ENCODE data around the gene MAPRE3. TPM values are rescaled to one million over a fixed set of nuclear protein-coding genes. Genes with fewer than 3 reads are reported as not detected.
A peak's percentile ranks its signal among the peaks of the same experiment; 100 is the strongest.

The MAPRE3 gene
- total RNA-seq, 1 experiment from 2014 or later: 11.6 TPM

- POLR2A ChIA-PET: interaction anchor here (0.6 to 0.9 kb wide), 2 partner anchors 12 to 14 kb away, joined by 3 to 4 read pairs; no protein-coding TSS in a partner anchor
- Histone ChIP-seq H3K9me3 (ENCODE audit: control insufficient read depth, insufficient read depth, low read depth, low read length) (no peaks in the 10 kb centered on the region), H3K36me3 (ENCODE audit: control insufficient read depth, insufficient read depth, low read length) (peaks cover 9% of the 10 kb centered on the region), H3K4me1 (ENCODE audit: control insufficient read depth, insufficient read depth, low read length) (peaks cover 6% of the 10 kb centered on the region), H3K4me3 (ENCODE audit: low read depth in 2 of 2, low read length in 2 of 2) (peak overlapping the region; percentile 80 to 95), H3K27me3 (ENCODE audit: control insufficient read depth, insufficient read depth, low read length) (no peaks in the 10 kb centered on the region), H3K27ac (ENCODE audit: low read length) (peak overlapping the region; percentile 88)
- DNase-seq (ENCODE audit: low read depth, low spot score): no peak
- in situ Hi-C loops (cut with HindIII; ENCODE audit: low pct_unique_long_range_greater_than_20kb, low sequenced_read_pairs) (no loop called here), intact Hi-C loops (cut with micrococcal nuclease; ENCODE audit: unreplicated experiment) (no loop called here)
- BruUV-seq (replicated peaks): no TSS peak
- CTCF ChIA-PET: interaction anchor here (0.6 kb wide), 1 partner anchor 227 kb away, joined by 6 read pairs; no protein-coding TSS in a partner anchor
- ATAC-seq: peak; percentile 6
- TF ChIP-seq TCF7L2 (IDR thresholded peaks at IDR 0.05; ENCODE audit: low read depth, low read length) (no peak), SIN3A (IDR thresholded peaks at IDR 0.05; ENCODE audit: borderline replicate concordance, insufficient read depth, low read depth, low read length) (no peak), POLR2AphosphoS5 (IDR thresholded peaks at IDR 0.05; ENCODE audit: low read depth, low read length) (no peak)
- TF ChIP-seq, protein P1, sequence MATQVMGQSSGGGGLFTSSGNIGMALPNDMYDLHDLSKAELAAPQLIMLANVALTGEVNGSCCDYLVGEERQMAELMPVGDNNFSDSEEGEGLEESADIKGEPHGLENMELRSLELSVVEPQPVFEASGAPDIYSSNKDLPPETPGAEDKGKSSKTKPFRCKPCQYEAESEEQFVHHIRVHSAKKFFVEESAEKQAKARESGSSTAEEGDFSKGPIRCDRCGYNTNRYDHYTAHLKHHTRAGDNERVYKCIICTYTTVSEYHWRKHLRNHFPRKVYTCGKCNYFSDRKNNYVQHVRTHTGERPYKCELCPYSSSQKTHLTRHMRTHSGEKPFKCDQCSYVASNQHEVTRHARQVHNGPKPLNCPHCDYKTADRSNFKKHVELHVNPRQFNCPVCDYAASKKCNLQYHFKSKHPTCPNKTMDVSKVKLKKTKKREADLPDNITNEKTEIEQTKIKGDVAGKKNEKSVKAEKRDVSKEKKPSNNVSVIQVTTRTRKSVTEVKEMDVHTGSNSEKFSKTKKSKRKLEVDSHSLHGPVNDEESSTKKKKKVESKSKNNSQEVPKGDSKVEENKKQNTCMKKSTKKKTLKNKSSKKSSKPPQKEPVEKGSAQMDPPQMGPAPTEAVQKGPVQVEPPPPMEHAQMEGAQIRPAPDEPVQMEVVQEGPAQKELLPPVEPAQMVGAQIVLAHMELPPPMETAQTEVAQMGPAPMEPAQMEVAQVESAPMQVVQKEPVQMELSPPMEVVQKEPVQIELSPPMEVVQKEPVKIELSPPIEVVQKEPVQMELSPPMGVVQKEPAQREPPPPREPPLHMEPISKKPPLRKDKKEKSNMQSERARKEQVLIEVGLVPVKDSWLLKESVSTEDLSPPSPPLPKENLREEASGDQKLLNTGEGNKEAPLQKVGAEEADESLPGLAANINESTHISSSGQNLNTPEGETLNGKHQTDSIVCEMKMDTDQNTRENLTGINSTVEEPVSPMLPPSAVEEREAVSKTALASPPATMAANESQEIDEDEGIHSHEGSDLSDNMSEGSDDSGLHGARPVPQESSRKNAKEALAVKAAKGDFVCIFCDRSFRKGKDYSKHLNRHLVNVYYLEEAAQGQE (IDR thresholded peaks at IDR 0.05; ENCODE audit: insufficient read depth in 1 of 2, low read depth in 2 of 2, low read length in 1 of 2): no peak
- TF ChIP-seq, protein P2, sequence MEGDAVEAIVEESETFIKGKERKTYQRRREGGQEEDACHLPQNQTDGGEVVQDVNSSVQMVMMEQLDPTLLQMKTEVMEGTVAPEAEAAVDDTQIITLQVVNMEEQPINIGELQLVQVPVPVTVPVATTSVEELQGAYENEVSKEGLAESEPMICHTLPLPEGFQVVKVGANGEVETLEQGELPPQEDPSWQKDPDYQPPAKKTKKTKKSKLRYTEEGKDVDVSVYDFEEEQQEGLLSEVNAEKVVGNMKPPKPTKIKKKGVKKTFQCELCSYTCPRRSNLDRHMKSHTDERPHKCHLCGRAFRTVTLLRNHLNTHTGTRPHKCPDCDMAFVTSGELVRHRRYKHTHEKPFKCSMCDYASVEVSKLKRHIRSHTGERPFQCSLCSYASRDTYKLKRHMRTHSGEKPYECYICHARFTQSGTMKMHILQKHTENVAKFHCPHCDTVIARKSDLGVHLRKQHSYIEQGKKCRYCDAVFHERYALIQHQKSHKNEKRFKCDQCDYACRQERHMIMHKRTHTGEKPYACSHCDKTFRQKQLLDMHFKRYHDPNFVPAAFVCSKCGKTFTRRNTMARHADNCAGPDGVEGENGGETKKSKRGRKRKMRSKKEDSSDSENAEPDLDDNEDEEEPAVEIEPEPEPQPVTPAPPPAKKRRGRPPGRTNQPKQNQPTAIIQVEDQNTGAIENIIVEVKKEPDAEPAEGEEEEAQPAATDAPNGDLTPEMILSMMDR (IDR thresholded peaks at IDR 0.05): no peak
These were observed 81.6 kb downstream of the MAPRE3 start for GRCh38 chr2:27051902-27052645.

DNA sequence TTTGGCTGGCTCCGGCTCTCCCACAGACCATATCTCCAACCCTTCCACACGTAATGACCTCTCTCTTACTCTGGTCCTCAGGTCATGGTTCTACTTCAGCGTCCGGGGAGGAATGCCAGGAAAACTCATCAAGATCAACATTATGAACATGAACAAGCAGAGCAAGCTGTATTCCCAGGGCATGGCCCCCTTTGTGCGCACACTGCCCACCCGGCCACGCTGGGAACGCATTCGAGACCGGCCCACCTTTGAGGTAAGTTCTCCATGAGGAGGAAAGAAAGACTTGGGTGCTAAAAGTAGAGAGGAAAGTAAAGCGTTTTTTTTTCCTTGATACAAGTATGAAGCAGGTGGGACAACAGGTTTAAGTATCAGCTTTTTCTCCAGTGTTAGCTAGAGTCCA is 82.9 kb downstream of the MAPRE3 start:
- Histone ChIP-seq H3K36me3 (ENCODE audit: control insufficient read depth, insufficient read depth, low read length) (peaks cover 9% of the 10 kb centered on the region), H3K4me1 (ENCODE audit: control insufficient read depth, insufficient read depth, low read length) (peaks cover 6% of the 10 kb centered on the region), H3K27ac (ENCODE audit: low read length) (no peak overlapping the region), H3K27me3 (ENCODE audit: control insufficient read depth, insufficient read depth, low read length) (no peaks in the 10 kb centered on the region), H3K9me3 (ENCODE audit: control insufficient read depth, insufficient read depth, low read depth, low read length) (no peaks in the 10 kb centered on the region), H3K4me3 (ENCODE audit: low read depth in 2 of 2, low read length in 2 of 2) (no peak overlapping the region)
- ChIA-PET POLR2A (no interaction called here), CTCF (no interaction called here)
- DNase-seq (ENCODE audit: low read depth, low spot score) (no peak), ATAC-seq (no peak)
- intact Hi-C loops (cut with micrococcal nuclease; ENCODE audit: unreplicated experiment) (no loop called here), in situ Hi-C loops (cut with HindIII; ENCODE audit: low pct_unique_long_range_greater_than_20kb, low sequenced_read_pairs) (no loop called here)
- no peak for TF ChIP-seq SIN3A (IDR thresholded peaks at IDR 0.05; ENCODE audit: borderline replicate concordance, insufficient read depth, low read depth, low read length)
- TF ChIP-seq POLR2AphosphoS5 (IDR thresholded peaks at IDR 0.05; ENCODE audit: low read depth, low read length): no peak
- no peak for TF ChIP-seq TCF7L2 (IDR thresholded peaks at IDR 0.05; ENCODE audit: low read depth, low read length)
- TF ChIP-seq, protein P1 (IDR thresholded peaks at IDR 0.05; ENCODE audit: insufficient read depth in 1 of 2, low read depth in 2 of 2, low read length in 1 of 2): no peak
- TF ChIP-seq, protein P2 (IDR thresholded peaks at IDR 0.05): no peak
- BruUV-seq (replicated peaks): no TSS peak
